DOHH2 (cell line): ENCODE data around the gene CDH16.

Experiments
- H3F3A ChIP-seq: fragments of 200-600 bp; sonication (generic), shearing (Covaris generic); 2 replicates; pipeline ENCODE4 v1.6.0; 2016; ENCODE audit warnings: antibody characterized with exemption, mild to moderate bottlenecking; ENCODE audit not compliant: control insufficient read depth, insufficient read depth
- H3K27ac ChIP-seq: fragments of 200-600 bp; sonication (generic); 2 replicates; pipeline ENCODE4 v1.5.1; 2014; ENCODE audit warnings: low read depth, mild to moderate bottlenecking, low read length, moderate library complexity
- H3K27me3 ChIP-seq: fragments of 200-600 bp; sonication (generic); 2 replicates; pipeline ENCODE4 v1.6.1; 2014; ENCODE audit warnings: mild to moderate bottlenecking, low read length, mixed read lengths; ENCODE audit not compliant: control insufficient read depth
- H3K36me3 ChIP-seq: fragments of 200-600 bp; sonication (generic); 2 replicates; pipeline ENCODE4 v1.6.1; 2014; ENCODE audit warnings: mild to moderate bottlenecking, low read length, moderate library complexity, mixed read lengths; ENCODE audit not compliant: control insufficient read depth
- H3K4me1 ChIP-seq: fragments of 200-600 bp; sonication (generic); 2 replicates; pipeline ENCODE4 v1.6.1; 2014; ENCODE audit warnings: mild to moderate bottlenecking, low read length, mixed read lengths; ENCODE audit not compliant: control insufficient read depth
- H3K4me2 ChIP-seq: fragments of 200-600 bp; sonication (generic); 2 replicates; pipeline ENCODE4 v1.6.0; 2014; ENCODE audit warnings: mild to moderate bottlenecking, low read length, moderate library complexity
- H3K4me3 ChIP-seq: fragments of 200-600 bp; sonication (generic); 2 replicates; pipeline ENCODE4 v1.5.1; 2014; ENCODE audit warnings: mild to moderate bottlenecking, low read length, mixed read lengths
- H3K79me2 ChIP-seq: fragments of 200-600 bp; sonication (generic); 2 replicates; pipeline ENCODE4 v1.6.1; 2014; ENCODE audit warnings: mild to moderate bottlenecking, low read length, mixed read lengths; ENCODE audit not compliant: control insufficient read depth
- H3K9me2 ChIP-seq: fragments of 200-600 bp; sonication (generic); replicated peaks from 2 replicates; pipeline ENCODE4 v1.6.1; 2014; ENCODE audit warnings: mild to moderate bottlenecking, low read length, mixed read lengths; ENCODE audit not compliant: control insufficient read depth
- H3K9me3 ChIP-seq: fragments of 200-600 bp; sonication (generic); 2 replicates; pipeline ENCODE4 v1.6.1; 2014; ENCODE audit warnings: antibody characterized with exemption, low read length, mixed read lengths; ENCODE audit not compliant: control insufficient read depth, insufficient read depth
- H4K20me1 ChIP-seq: fragments of 200-600 bp; sonication (generic); 2 replicates; pipeline ENCODE4 v1.6.0; 2014; ENCODE audit warnings: low read depth, mild to moderate bottlenecking, antibody characterized with exemption, low read length, moderate library complexity; ENCODE audit not compliant: control insufficient read depth, insufficient read depth
- EZH2phosphoT487 ChIP-seq: fragments of 200-600 bp; sonication (generic); IDR thresholded peaks from 2 replicates; pipeline ENCODE4 v1.6.1; 2017; ENCODE audit warnings: borderline replicate concordance, mild to moderate bottlenecking, antibody characterized with exemption, low read length, moderate library complexity, mixed read lengths
- TF ChIP-seq, protein P1 (sequence below): fragments of 200-600 bp; sonication (generic); IDR thresholded peaks from one replicate; pipeline ENCODE4 v1.5.1; 2014; ENCODE audit warnings: antibody characterized with exemption, mild to moderate bottlenecking, low read depth, low read length; ENCODE audit not compliant: poor library complexity, severe bottlenecking

CDH16 gene

DNA sequence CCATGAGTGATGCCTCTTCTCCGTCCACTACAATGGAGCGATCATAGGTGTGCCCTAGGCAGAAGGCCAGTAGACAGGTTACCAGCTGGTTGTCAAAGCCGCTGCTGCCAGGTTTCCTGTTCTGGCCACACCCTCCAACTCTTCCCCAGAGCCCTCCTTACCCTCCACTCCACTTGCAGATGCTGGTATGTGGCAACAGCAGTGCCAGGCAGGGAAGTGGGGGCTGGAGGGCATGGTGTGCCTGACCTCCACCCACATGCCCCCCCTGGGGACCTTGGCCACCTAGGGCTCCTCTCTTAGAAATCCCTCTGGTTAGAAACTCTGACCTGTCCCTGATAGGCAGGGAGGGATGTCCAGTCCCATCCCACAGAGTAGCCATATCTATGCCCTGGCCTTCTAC is 5.2 kb upstream of the CDH16 start:
- no peaks in the 10 kb centered on the region for H3K36me3 ChIP-seq
- H3K4me1 ChIP-seq: no peaks in the 10 kb centered on the region
- H4K20me1 ChIP-seq: no peaks in the 10 kb centered on the region
- no peaks in the 10 kb centered on the region for H3K9me2 ChIP-seq
- no peaks in the 10 kb centered on the region for H3K9me3 ChIP-seq
- H3F3A ChIP-seq: no peaks in the 10 kb centered on the region
- H3K27me3 ChIP-seq: peaks cover 45% of the 10 kb centered on the region
- no peak overlapping the region for H3K27ac ChIP-seq
- no peak overlapping the region for H3K4me2 ChIP-seq
- H3K4me3 ChIP-seq: no peak overlapping the region
- TF ChIP-seq EZH2phosphoT487: no peak
- TF ChIP-seq, protein P1, sequence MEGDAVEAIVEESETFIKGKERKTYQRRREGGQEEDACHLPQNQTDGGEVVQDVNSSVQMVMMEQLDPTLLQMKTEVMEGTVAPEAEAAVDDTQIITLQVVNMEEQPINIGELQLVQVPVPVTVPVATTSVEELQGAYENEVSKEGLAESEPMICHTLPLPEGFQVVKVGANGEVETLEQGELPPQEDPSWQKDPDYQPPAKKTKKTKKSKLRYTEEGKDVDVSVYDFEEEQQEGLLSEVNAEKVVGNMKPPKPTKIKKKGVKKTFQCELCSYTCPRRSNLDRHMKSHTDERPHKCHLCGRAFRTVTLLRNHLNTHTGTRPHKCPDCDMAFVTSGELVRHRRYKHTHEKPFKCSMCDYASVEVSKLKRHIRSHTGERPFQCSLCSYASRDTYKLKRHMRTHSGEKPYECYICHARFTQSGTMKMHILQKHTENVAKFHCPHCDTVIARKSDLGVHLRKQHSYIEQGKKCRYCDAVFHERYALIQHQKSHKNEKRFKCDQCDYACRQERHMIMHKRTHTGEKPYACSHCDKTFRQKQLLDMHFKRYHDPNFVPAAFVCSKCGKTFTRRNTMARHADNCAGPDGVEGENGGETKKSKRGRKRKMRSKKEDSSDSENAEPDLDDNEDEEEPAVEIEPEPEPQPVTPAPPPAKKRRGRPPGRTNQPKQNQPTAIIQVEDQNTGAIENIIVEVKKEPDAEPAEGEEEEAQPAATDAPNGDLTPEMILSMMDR: no peak
- no peaks in the 10 kb centered on the region for H3K79me2 ChIP-seq

DNA sequence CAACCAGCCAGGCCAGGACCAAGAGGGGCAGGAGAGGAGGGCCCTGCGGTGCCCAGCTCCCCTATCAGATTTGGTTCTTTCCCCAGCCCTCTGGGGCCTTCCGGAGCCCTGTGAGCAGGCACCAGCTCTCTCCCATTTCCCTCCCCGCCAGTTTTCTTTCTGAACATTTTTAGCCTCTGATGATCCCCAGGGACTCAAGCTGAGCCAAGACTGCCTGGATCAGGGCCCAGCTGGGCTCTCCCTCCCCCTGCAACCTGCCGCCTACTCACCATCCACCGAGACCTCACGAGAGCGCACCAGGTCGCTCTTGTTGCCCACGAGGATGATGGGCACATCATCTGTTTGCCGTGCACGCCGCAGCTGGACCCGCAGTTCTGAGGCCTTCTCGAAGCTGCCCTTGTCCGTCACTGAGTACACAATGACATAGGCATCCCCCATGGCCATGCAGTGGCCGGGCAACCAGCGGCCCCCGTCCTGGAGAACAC is 4.6 kb upstream of the CDH16 start:
- Histone ChIP-seq H3K4me1 (no peaks in the 10 kb centered on the region), H3K4me3 (no peak overlapping the region), H3K4me2 (no peak overlapping the region), H3K36me3 (no peaks in the 10 kb centered on the region), H4K20me1 (no peaks in the 10 kb centered on the region), H3K9me3 (no peaks in the 10 kb centered on the region), H3K27me3 (peaks cover 45% of the 10 kb centered on the region), H3K79me2 (no peaks in the 10 kb centered on the region), H3K9me2 (no peaks in the 10 kb centered on the region), H3F3A (no peaks in the 10 kb centered on the region), H3K27ac (no peak overlapping the region)
- no peak for TF ChIP-seq EZH2phosphoT487
- TF ChIP-seq, protein P1: no peak

DNA sequence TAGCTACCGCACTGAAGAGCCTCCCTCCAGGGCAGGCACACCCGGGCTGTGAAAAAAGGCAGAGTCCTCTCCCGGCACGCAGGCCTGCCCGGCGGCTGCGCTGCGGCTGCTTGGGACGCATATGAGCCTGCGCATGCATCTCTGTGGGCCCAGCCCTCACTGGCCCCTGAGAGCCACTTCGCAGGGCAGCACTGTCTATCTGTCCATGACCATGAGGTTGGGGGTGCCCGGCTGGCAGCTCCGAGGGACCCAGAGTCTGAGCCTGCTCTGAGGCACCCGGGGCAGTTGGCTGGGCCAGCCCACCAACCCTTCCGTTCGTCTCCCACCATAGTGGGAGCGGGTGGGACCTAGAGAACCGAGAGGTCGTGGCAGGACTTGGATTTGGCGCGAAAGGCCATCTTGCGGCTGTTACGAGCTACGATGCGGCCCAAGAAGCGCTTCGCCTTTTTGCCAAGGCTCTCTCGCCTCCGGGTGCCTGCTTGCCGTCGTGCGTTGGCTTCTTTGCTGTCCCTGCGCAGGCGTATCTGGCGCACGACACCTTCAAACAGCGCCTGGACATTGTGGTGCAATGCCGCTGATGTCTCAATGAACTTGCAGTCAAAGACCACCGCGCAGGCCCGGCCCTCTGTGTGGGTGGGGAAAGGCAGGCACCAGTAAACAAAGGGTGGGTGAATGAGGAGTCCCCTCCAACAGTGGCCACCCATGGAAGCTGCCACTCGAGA is 3.2 kb upstream of the CDH16 start:
- no peak for TF ChIP-seq EZH2phosphoT487
- TF ChIP-seq, protein P1: no peak
- peaks cover 45% of the 10 kb centered on the region for H3K27me3 ChIP-seq
- no peaks in the 10 kb centered on the region for H3K9me2 ChIP-seq
- no peak overlapping the region for H3K4me2 ChIP-seq
- no peaks in the 10 kb centered on the region for H3K9me3 ChIP-seq
- H3K27ac ChIP-seq: no peak overlapping the region
- H3F3A ChIP-seq: no peaks in the 10 kb centered on the region
- no peaks in the 10 kb centered on the region for H4K20me1 ChIP-seq
- no peaks in the 10 kb centered on the region for H3K4me1 ChIP-seq
- no peaks in the 10 kb centered on the region for H3K79me2 ChIP-seq
- H3K36me3 ChIP-seq: no peaks in the 10 kb centered on the region
- no peak overlapping the region for H3K4me3 ChIP-seq
